ENCODE results near the gene ASAP3.
"Not testable (repeated sequence)": the region's sequence is repeated elsewhere in the genome, so short reads cannot be mapped to it uniquely, and the experiment has no call there.

- TF ChIP-seq CTCF (conservative IDR thresholded peaks at IDR 0.05; ENCODE audit: low read length); EZH2phosphoT487 (IDR thresholded peaks at IDR 0.05; ENCODE audit: borderline replicate concordance): not testable (repeated sequence)
Observed at GRCh38 chr1:23380236-23380635, 103.7 kb downstream of the ASAP3 start.
